Fibroblast of mammary gland (primary cell): ENCODE results near the gene TNS4.

ENCODE experiments used
- DNase-seq: peaks from one replicate; pipeline ENCODE4 v3.0.0-alpha.2; 2010; ENCODE audit warnings: low read depth
- H3K4me3 ChIP-seq: 2 replicates; pipeline ENCODE4 v1.5.1; 2011; ENCODE audit warnings: low read depth, mild to moderate bottlenecking, low read length, moderate library complexity; ENCODE audit not compliant: control insufficient read depth
- CTCF ChIP-seq: conservative IDR thresholded peaks from 2 replicates; pipeline ENCODE4 v1.5.1; 2011; ENCODE audit warnings: low read depth, low read length, inconsistent platforms; ENCODE audit not compliant: control insufficient read depth, insufficient read depth

The TNS4 gene

GRCh38 chr17:40450175-40450574 is 51.2 kb downstream of the TNS4 start:
- TF ChIP-seq CTCF, result peak; percentile 60
- H3K4me3 ChIP-seq, result no peak overlapping the region
- peak; percentile 69 for DNase-seq

- no peak for TF ChIP-seq CTCF
- H3K4me3 ChIP-seq, result no peak overlapping the region
- DNase-seq, result peak; percentile 70
These were observed 52.7 kb downstream of the TNS4 start for GRCh38 chr17:40448639-40449261.

GRCh38 chr17:40448213-40448638 is 53.2 kb downstream of the TNS4 start:
- no peak overlapping the region for H3K4me3 ChIP-seq
- peak; percentile 67 for DNase-seq
- TF ChIP-seq CTCF, result no peak

GRCh38 chr17:40447806-40448205 is 53.6 kb downstream of the TNS4 start:
- H3K4me3 ChIP-seq, result peak overlapping the region; percentile 30
- TF ChIP-seq CTCF, result no peak
- no peak for DNase-seq

GRCh38 chr17:40447148-40447644 is 54.2 kb downstream of the TNS4 start:
- peak; percentile 50 for DNase-seq
- peak overlapping the region; percentile 30 for H3K4me3 ChIP-seq

GRCh38 chr17:40445751-40446468 is 55.5 kb downstream of the TNS4 start:
- peak overlapping the region; percentile 99 for H3K4me3 ChIP-seq
- TF ChIP-seq CTCF, result peak; percentile 19
- DNase-seq, result peak; percentile 55

More at GRCh38 chr17:40447148-40447644, 54.2 kb downstream of the TNS4 start:
- TF ChIP-seq CTCF, result no peak
